NCI-H1105 treated with DMSO at 0.1 percent for 48 hours (cell line): ENCODE results near the gene BICD1.
"Not testable (repeated sequence)": the region's sequence is repeated elsewhere in the genome, so short reads cannot be mapped to it uniquely, and the experiment has no call there.

Source experiments
- DNase-seq: peaks from one replicate; lab custom pipeline; 2025; lab: John Stamatoyannopoulos, UW

Gene BICD1

GRCh38 chr12:32145096-32145495, 38.4 kb downstream of the BICD1 start:
- DNase-seq, result no peak

- DNase-seq, result no peak
These were observed 39.6 kb downstream of the BICD1 start for GRCh38 chr12:32146074-32146873.

DNA sequence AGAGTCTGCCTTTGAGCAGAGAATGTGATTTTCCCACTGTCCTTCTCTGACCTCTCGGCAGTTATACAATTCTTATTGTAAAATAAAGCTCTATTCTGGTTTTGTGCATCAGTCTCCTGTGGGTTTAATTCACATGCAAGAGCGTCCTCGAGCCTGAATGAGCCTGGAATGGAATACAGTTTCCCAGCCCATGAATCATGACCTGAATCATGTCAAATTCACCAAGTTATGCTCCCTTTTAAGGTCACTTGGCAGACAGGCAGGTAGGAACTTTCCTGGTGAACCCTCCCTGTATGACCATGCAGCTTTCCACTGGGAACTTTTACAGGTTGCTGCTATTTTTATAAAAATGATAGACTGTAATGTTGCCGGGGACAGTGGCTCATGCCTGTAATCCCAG, 41.7 kb downstream of the BICD1 start:
- no peak for DNase-seq

DNA sequence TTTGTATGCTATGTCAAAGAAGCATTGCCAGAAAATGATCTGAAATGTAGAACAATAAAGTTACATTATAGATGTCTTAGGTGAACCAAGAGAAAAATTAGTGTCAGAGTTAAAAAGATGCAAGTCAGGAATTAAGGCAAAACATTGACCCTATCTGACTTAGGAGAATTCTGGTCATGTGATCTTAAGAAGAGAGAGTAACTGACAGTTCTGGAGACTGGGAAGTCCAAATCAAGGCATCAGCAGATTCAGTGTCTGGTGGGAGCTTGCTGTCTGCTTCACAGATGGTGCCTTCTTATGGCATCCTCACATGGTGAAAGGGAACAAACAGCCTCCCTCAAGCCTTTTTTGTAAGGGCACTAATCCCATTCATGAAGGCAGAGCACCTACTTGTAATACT, 42.8 kb downstream of the BICD1 start:
- no peak for DNase-seq

DNA sequence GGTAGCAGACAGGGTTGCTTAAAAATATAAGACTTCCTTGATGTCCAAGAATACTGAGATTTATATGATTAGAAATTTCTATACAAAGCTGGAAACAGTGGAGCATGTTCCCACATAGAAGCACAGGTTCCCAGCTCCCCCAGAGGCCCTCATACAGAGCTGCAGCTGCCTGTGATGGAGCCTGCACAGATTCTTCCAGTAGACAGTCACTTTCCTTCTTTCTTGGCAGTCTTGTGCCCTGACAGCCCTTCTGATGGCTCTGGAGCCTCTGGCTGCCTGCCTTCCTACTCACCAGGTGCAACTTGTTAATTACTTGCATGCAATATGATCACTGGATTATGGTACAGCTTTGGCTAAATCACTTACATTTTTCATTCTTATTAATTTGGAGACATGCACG, 44.4 kb downstream of the BICD1 start:
- DNase-seq, result peak; percentile 46

DNA sequence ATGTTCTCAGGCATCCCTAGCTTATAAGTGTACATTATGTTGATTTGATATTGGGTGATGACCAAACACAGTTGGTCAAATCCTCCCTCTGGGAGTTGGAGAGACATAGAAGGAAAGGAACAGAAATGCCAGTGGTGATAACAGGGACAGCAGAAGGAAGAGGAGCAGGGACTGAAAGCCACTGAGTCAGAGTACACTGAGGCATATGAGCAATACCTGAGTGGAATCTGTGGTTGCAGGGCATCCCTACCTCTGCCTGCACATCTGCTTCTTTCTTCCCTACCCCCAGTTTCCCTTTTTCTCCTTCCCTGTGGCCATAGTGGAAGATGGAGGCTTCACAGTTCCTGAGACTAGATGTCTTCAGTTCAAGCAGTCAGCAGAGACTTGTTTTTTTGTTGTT, 44.9 kb downstream of the BICD1 start:
- DNase-seq, result no peak

GRCh38 chr12:32155041-32155440, 48.4 kb downstream of the BICD1 start:
- DNase-seq, result no peak

DNA sequence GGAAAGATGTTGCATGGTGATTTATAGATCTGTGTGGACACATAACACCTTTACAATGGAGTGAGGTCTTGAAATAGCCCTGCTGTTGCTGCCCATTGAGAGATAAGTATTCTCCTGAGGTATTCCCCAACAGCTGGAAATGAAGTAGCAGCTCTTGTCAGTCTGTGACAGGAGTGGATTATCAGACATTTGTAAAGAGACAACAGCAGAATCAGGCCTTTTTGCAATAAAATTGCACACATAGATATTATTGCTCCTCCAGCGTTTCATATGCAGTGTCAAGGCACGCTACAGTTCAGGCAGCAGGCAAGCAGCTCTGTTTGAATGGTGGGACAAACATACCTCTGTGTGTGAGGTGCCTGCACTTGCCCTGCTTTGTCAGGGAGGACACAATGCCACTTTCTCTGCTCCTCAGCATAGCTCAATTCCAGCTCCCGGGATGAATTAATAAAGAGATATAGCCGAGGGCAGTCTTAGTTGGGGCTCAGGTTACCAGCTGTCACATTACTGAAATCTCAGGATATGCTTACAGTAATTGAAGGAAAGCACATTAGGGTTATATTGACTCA, 49.4 kb downstream of the BICD1 start:
- DNase-seq, result peak; percentile 32

DNA sequence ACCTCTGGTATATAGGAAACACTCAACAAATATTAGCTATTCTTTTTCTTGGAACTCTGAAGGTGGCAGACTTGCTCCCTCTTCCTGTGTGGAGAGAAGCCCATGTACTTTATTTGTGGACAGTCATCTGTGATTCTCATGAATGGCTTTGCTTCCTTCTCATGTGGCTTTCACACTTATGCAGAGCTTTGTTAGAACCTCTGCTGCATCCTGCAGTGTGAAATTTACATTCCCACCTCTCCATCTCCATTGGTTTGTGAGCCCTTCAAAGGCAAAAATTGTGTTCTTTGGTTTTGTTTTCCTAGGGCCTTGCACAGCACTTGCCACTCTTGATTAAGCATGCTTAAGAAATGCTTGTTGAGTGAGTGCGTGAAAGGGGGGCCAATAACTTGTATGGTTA, 51.9 kb downstream of the BICD1 start:
- DNase-seq, result no peak

DNA sequence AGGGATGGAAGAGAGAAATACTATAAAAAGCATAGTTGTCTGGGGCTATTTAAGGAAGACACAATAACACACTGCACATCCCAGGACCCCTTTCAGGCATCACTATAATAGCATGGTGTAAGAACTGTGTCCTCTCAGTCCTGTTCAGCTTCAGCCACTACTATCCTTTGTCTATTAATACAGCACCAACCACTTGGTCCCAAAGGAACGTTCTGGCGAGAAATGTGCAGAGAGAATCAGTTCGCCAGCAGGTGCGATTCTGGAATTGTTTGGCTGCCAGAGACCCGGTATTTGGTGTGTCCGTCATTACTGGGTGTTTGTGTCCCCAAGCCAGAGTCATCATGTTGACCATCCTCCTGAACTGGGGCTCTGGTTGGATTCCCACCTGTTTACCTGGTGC, 52.7 kb downstream of the BICD1 start:
- no peak for DNase-seq

DNA sequence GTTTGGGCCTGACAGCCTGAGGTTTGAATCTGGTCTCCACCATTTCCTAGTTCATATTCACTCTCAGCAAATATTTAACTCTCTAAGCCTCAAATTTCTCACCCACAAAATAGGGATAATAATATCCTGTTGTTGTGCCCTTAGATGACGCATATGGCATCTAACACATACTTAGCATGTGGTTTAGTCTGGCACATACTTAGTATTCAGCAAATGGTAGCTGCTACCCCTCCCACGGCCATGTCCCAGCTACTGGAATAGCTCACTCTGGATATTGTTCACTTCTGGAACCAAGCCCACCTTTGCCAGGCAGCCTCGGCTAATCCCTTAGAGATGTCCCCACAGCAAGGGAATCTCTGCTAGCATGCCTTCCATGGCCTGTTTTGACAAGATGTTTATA, 53.3 kb downstream of the BICD1 start:
- no peak for DNase-seq

- no peak for DNase-seq
These were observed 54.4 kb downstream of the BICD1 start for GRCh38 chr12:32161058-32161457.

DNA sequence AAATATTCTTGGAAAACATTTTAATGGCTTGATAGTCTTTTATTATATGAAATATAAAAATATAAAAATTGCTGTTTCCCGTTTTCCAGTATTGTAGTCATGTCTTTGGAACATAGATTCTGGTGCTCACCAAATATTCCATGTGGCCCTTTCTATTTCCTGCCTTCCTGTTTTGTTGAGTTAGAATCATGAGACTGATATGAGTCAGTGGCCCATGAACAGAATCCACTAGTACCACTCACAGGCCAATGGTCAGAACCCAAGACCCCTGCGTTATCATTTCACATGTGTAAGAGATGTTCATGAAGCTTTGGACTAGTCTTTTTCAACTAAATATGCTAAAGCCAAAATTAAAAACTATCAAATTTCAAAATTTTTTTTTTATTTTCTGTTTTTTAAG, 56.9 kb downstream of the BICD1 start:
- DNase-seq, result no peak

GRCh38 chr12:32166510-32166909, 59.9 kb downstream of the BICD1 start:
- DNase-seq, result no peak

- no peak for DNase-seq
These were observed 63.9 kb downstream of the BICD1 start for GRCh38 chr12:32170437-32170998.

DNA sequence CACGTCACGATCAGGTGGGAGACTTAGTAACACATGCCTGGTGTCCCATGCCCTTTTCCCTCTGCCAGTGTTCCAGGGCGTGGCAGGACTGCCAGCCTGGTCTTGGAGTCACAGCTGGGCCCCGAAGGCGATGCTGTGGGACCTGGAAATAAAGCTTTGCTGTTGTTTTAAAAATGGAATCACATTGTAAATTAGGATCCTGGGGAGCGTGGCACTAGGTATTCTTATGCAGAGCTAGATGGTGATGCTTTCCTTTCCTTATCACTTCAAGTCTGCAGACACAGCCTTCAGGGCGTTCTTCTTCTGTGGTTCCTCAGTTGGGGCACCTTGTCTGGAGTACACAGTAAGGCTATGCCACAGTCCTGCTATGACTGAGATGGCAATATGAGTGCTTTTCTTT, 64.6 kb downstream of the BICD1 start:
- DNase-seq, result no peak

GRCh38 chr12:32176606-32177005, 70.0 kb downstream of the BICD1 start:
- no peak for DNase-seq

- no peak for DNase-seq
These were observed 71.8 kb downstream of the BICD1 start for GRCh38 chr12:32178341-32179010.

DNA sequence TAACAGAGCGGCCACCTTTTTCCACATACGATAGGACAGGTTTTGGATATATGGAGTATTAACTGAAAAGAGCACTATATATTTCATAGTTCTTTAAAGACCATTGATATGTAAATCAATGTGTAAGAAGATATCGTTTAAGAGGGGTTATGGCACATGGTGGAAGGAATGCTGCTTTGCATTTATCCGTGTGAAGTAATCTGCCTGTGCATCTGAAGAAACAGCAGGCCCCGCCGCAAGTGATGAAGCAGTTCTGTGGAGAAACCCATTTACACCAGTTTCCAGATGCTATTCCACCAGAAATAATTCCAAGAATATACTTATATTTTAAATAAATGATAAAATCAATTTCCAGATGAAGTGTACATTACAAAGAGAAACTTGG, 72.4 kb downstream of the BICD1 start:
- DNase-seq, result no peak

DNA sequence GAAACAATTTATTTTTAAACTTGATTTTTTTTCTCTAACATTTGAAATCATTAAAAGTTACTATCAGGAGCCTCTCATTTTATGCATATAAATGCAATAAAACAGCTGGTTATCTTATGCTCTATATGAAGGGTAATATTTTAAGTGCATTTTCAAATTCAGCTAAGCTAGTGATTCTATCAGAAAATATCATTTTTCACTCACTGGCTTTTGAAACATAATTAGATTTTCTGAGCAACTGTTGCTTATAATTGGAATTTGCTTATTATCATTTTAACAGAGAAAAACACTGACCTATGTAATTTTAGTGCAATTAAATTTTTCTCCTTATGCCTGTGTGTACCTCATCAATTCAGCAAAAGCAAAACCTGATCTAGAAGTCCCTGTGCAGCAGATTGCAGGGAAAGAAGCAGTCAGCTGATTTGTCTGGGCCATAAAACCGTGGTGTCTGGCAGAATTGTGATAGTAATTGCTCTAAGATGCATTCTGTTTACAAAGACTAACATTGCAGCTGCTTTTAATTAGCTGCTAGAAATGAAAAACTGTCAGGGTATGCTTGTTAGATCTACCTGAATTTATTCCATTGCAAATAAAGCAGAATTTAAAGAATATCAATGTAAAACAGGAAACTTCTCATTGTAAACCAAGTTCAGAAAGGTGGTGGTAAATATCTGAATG, 75.0 kb downstream of the BICD1 start:
- peak; percentile 62 for DNase-seq

GRCh38 chr12:32183650-32184049, 77.0 kb downstream of the BICD1 start:
- no peak for DNase-seq

DNA sequence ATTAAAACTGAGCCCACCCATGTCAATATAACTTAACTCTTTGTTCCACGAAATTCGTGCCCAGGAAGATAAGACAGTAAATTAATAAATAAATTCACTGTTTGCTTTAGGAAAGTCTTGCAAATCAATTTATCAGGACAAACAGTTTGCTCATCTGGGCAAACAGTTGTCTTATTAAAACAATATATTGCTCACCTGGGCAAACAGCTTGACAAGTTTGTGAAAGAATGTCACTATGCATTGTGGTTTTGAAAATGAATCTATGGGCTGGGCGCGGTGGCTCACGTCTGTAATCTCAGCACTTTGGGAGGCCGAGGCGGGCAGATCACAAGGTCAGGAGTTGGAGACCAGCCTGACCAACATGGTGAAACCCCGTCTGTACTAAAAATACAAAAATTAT, 80.5 kb downstream of the BICD1 start:
- DNase-seq, result not testable (repeated sequence)

DNA sequence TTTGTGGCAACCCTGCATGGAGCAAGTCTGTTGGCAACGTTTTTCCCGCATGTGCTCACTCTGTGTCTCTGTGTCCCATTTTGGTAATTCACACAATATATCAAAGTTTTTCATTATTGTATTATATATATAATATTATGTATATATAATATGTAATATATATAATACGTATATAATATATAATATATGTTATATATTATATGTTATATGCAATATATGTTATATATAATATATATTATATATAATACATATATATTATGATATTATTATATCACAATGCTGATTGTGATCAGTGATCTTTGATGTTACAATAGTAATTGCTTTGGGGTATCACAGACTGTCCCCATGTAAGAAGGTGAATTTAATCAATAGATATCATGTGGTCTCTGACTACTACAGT, 84.8 kb downstream of the BICD1 start:
- no peak for DNase-seq
